ENCODE results near the gene SF3B2.

The SF3B2 gene

DNA sequence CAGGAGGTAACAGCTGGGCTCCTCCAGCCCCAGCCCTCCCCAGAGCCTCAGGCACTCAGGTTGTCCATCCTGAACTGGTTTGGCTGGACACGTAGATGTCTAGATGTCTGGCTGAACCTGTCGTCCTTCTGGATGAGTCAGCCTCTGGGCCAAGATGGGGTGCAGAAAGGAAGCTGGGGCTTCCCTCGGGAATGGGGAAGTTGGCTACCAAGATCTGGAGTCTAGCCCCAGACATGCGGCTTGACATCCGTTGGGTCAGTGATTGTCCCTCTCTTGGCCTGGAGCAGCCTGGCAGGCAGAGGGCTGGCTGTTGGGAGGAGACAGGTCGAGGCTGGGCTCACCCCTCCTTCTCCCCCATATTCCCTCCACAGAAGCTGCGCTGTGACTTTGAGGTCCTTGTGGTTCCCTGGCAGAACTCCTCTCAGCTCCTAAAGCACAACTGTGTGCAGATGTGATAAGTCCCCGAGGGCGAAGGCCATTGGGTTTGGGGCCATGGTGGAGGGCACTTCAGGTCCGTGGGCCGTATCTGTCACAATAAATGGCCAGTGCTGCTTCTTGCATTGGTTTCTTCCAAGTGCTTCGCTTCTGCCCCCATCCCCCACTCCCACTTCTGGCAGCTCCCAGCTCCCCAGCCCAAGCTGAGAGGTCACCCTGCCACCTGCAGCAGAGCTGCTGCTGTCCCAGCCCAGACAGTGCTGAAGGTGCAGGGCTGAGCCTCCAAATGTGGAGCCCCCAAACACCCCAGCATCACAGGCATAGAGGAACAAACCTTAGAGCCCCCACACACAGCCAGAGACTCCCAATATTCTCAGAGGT, 39.0 kb upstream of the SF3B2 start:
- no peak for DNase-seq (ENCODE audit: low read depth)
- no peak overlapping the region for H3K4me3 ChIP-seq (ENCODE audit: control insufficient read depth, low read depth, low read length)
- TF ChIP-seq, protein P1, sequence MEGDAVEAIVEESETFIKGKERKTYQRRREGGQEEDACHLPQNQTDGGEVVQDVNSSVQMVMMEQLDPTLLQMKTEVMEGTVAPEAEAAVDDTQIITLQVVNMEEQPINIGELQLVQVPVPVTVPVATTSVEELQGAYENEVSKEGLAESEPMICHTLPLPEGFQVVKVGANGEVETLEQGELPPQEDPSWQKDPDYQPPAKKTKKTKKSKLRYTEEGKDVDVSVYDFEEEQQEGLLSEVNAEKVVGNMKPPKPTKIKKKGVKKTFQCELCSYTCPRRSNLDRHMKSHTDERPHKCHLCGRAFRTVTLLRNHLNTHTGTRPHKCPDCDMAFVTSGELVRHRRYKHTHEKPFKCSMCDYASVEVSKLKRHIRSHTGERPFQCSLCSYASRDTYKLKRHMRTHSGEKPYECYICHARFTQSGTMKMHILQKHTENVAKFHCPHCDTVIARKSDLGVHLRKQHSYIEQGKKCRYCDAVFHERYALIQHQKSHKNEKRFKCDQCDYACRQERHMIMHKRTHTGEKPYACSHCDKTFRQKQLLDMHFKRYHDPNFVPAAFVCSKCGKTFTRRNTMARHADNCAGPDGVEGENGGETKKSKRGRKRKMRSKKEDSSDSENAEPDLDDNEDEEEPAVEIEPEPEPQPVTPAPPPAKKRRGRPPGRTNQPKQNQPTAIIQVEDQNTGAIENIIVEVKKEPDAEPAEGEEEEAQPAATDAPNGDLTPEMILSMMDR (conservative IDR thresholded peaks at IDR 0.05; ENCODE audit: control insufficient read depth, insufficient read depth, low read depth, low read length): no peak

DNA sequence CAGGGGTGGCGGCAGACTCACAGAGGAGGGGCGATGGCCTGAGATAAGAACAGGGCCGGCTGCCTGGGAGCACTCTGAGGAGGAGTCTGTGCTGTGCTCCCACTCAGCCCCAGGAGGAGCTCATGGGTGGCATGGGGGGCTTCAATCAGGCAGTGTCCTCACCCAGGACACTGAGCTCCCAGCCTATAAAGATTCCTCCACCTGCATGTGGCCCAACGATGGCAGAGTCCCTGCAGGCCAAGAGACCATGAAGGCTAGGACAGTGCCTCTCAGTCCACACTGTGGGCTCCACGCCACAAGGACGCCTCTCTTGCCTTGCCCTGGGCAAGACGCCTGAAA, 38.4 kb upstream of the SF3B2 start:
- TF ChIP-seq, protein P1 (conservative IDR thresholded peaks at IDR 0.05; ENCODE audit: control insufficient read depth, insufficient read depth, low read depth, low read length): no peak
- no peak overlapping the region for H3K4me3 ChIP-seq (ENCODE audit: control insufficient read depth, low read depth, low read length)
- no peak for DNase-seq (ENCODE audit: low read depth)

DNA sequence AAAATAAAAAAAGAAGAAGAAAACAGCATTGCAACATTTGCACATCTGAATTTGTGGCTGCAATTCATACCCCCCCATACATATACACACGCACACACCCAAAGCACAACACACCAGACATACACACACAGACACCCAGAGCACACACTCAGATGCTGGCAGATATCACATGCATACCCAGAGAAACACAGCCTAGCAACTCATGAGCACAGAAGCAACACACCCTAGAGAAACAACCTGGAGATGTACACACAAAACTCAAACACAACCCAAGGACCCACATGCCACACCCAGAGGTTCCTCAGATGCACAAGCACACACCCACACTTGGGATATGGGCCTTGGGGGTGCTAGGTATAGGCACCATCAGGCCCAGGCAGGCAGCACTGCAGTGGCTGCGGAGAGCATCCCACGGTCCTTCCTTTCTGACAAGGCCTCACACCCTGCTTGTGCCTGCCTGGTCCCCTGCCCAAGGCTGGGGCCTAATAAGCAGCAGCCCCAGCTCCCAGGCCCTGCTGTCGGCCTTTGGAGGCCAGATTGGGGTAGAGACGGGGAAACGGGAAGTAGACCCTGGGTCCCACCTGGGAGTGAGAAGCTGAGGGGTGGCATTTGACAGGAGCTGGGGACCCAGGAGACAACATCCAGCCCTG, 37.2 kb upstream of the SF3B2 start:
- no peak for DNase-seq (ENCODE audit: low read depth)
- no peak overlapping the region for H3K4me3 ChIP-seq (ENCODE audit: control insufficient read depth, low read depth, low read length)

DNA sequence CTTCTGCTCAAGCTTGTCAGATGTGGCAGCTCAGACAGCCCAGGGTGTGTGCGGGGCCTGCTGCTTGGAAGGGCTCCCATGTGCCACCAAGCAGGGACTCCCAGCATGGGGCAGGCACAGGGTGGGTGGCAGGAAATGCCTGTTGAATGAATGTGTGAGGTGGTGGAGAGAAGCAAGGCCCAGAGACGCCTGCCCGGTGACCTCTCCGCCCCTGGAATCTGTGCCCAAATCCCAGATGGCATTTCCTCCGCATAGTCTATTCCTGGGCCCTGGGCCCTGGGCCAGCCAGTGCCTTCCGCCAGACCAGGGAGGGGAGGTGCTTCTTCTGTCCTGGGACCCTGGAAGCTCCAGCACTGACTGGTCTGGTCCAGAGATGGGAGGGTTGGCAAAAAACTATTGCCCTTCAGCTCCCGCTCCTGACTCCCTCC, 36.7 kb upstream of the SF3B2 start:
- TF ChIP-seq, protein P1 (conservative IDR thresholded peaks at IDR 0.05; ENCODE audit: control insufficient read depth, insufficient read depth, low read depth, low read length): no peak
- H3K4me3 ChIP-seq (ENCODE audit: control insufficient read depth, low read depth, low read length): no peak overlapping the region
- DNase-seq (ENCODE audit: low read depth): no peak

More for the DNA sequence above, 37.2 kb upstream of the SF3B2 start:
- TF ChIP-seq, protein P1 (conservative IDR thresholded peaks at IDR 0.05; ENCODE audit: control insufficient read depth, insufficient read depth, low read depth, low read length): no peak

DNA sequence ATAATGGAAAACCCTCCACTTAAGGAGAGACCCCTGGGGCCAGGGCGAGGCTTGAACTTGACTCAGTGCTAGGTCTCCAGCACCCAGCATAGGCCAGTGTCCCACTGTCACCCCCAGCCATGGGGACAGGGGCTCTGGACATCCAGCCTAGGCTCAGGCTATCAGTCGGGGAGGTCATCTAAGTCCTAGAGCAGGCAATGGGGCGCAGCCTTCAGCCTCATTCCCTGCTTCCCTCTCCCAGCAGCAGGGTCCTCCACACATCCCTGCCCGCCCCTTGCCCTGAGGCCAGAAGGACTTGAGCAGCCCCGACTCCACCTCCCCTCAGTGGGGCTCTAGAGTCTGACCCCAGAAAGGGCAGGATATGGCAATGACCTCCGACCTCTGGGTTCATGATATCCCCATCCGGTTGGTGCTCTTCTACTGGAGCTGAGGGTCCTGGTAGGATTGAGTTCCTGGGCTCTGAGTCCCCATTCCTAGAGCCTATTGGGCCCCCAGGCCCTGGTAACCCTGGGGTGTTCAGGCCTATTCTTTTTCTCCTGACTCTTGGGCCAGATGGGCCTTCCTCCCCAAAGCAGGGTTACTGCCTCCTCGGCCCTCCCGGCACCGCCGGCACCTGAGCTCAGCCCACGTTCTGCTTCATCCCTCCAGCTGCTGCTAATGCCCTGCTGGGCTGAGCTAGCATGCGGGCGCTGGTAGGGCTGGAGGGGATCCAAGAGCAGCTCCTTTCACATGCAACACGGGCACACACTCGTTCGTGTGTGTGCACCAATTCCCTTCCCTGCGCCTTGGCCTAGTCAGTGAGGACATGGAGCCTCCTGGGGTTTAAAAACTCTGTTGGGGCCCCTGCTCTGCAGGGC, 36.0 kb upstream of the SF3B2 start:
- H3K4me3 ChIP-seq (ENCODE audit: control insufficient read depth, low read depth, low read length): no peak overlapping the region

DNA sequence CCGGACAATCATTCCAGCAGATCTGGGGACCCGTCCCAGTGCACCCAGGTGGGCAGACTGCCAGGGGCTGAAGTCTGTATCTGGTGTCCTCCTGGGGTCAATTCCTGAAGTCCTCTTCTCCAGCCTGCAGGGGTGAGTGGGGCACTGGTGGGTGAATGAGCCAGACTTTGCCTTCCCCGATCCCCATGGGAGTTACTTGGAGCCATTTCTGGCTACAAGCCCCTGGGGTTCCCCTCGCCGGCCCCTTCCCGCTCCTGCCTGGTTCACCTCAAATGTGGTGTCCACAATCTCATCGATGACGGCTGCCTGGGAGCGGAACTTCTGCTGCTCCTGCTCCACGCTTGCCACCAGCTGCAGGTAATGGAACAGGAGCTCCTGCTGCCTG, 35.4 kb upstream of the SF3B2 start:
- no peak for DNase-seq (ENCODE audit: low read depth)
- TF ChIP-seq, protein P1 (conservative IDR thresholded peaks at IDR 0.05; ENCODE audit: control insufficient read depth, insufficient read depth, low read depth, low read length): no peak

More for the DNA sequence above, 36.0 kb upstream of the SF3B2 start:
- DNase-seq (ENCODE audit: low read depth): no peak
- TF ChIP-seq, protein P1 (conservative IDR thresholded peaks at IDR 0.05; ENCODE audit: control insufficient read depth, insufficient read depth, low read depth, low read length): no peak

More for the DNA sequence above, 35.4 kb upstream of the SF3B2 start:
- no peak overlapping the region for H3K4me3 ChIP-seq (ENCODE audit: control insufficient read depth, low read depth, low read length)
